Hepatocyte (in vitro differentiated cells): ENCODE data around the gene DNLZ.

Source experiments
- CTCF ChIP-seq: fragments of 200-600 bp; sonication (generic); IDR thresholded peaks from 2 replicates; pipeline ENCODE4 v1.5.1; 2016; ENCODE audit warnings: antibody characterized with exemption, mild to moderate bottlenecking; ENCODE audit not compliant: poor library complexity
- EZH2 ChIP-seq: fragments of 200-600 bp; sonication (generic); IDR thresholded peaks from 2 replicates; pipeline ENCODE4 v1.6.1; 2016; ENCODE audit warnings: antibody characterized with exemption, mild to moderate bottlenecking, borderline replicate concordance

- TF ChIP-seq CTCF = no peak
- no peak for TF ChIP-seq EZH2
These were observed 34.3 kb downstream of the DNLZ start for GRCh38 chr9:136329211-136329627.
